Measurements from ENCODE around the gene CLCN7.
"Not testable (repeated sequence)": the region's sequence is repeated elsewhere in the genome, so short reads cannot be mapped to it uniquely, and the experiment has no call there.

Gene CLCN7

DNA sequence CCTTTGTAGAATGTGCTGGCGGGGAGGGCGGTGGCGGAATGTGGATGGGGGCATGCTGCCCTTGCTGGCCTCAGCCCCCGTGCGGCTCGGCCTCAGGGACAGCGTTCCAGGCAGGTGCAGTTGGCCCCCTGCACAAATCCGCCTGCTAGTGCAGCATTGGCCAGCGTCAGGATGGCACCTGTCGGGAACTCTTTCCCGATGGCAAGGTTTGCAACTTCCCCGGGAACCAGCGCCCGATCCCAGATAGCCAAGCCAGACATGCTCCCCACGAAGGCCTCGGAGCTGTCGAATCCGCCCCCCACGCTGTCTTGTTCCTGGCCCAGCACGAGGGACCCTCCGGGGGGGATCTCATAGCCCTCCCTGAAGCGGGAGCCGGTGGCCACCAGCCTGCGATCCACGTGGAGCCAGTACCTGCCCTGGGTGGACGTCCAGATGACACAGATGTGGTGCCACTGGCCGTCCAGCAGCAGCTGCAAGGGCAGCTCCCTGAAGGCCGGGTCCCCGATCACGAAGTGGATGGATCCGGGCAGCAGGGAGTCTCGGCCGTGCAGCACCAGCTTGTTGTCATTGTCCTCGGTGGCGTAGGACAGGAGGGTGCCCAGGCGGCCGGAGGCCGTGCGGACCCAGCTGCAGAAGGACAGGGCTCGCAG is 11.1 kb upstream of the CLCN7 start:
- no peak for DNase-seq

- no peak for DNase-seq
These were observed 7.3 kb upstream of the CLCN7 start for GRCh38 chr16:1481906-1482835.

GRCh38 chr16:1478937-1479336 is 4.1 kb upstream of the CLCN7 start:
- DNase-seq: not testable (repeated sequence)

- DNase-seq: no peak
These were observed 2.2 kb upstream of the CLCN7 start for GRCh38 chr16:1477033-1477432.

DNA sequence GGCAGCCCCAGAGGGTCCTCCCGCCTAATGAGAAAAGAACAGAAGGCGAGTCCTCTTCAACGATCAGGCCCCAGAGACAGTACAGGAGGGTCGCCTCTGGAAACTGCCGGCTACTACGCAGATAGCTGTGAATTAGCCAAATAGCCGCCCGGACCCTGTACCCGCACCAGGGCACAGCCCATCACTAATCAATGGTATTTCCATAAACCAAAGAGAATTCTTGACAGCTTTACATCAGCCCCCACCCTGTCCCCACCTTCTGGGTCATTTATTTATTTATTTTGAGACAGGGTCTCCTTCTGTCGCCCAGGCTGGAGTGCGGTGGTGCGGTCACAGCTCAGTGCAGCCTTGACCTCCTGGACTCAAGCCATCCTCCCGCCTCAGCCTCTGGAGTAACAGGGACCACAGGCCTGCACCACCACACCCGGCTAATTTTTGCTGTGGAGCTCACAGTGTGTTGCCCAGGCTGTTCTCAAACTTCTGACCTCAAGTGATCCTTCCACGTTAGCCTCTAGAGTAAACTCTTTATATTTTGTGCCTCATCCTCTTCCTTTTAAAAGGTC is 805 bp upstream of the CLCN7 start:
- no peak for DNase-seq

DNA sequence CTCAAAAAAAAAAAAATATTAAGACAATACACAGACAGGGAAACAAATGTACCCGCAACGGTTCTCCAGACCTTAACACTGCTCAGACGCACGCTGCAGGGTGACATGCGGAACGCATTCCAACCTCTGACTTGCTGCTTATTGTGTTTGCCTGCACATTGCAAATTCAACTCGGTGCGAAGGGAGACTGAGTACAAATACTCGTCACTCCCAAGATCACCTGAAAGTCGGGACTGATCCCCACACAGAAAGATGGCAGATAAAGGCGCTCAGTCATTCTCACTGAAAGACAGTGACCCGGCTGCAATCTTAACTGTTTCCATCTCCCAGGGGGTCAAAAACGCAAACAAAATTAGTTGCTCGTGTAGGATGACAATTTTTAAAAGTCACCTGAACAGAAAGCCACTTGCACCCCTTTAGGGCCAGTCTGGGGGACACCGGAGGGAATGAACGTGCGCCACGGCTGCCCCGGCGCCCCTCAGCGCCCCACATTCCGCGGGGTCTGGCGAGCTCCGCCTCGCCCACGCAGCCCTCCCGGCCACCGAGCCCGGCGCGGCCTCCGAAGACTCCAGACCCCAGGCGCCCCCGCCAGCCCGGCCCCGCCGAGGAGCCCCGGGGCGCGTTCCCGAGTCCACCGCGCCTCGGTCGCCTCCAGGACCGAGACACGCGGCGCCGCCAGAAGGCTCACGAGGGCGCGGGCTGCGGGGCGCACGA is 589 bp downstream of the CLCN7 start:
- DNase-seq: no peak

DNA sequence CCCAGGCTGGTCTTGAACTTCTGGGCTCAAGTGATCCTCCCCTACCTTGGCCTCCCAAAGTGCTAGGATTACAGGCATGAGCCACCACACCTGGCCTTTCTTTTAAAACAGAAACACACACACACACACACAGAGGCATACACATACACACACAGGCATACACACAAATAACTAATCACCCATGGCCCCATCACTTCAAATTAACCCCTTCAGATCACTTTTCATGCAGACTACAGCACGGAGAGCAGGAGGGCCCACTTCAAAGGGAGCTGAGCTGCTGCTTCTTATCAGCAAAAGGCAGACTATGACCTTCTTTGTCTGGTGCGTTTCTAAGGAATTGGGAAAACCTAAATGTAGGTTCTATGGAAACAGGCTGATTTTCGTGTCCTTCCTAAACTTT is 1.9 kb downstream of the CLCN7 start:
- no peak for DNase-seq

DNA sequence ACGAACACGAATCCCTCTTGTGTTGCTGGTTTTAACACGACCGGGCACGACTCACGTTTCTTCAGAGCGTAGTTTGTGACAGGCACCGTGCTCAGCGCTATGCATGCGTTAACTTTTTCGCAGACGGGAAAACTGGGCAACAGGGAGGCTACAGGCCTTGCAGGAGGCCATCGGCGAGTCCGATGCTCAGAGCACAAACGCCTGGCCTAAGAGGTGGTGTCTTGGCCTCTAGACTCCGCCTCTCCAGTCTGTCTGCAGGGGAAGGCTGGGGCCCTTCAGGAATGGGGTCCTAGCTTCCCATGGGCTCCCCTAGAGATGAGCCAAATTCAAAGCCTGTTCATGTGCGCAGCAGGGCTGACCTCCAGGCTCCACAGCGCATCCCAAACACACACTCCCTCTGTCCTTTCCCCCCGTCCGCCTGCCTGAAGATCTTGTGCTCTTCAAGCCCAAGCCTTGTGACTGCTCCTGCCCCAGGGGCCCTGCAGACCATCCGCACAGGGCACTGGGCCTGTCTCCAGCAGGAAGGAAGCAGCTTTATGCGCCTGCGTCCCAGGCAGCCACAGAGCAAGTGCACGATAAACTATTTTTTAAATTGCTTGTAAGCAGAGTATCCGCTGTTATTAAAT is 3.1 kb downstream of the CLCN7 start:
- DNase-seq: no peak

- no peak for DNase-seq
These were observed 4.2 kb downstream of the CLCN7 start for GRCh38 chr16:1470481-1471251.

GRCh38 chr16:1469693-1470201 is 5.1 kb downstream of the CLCN7 start:
- DNase-seq: peak; percentile 32

DNA sequence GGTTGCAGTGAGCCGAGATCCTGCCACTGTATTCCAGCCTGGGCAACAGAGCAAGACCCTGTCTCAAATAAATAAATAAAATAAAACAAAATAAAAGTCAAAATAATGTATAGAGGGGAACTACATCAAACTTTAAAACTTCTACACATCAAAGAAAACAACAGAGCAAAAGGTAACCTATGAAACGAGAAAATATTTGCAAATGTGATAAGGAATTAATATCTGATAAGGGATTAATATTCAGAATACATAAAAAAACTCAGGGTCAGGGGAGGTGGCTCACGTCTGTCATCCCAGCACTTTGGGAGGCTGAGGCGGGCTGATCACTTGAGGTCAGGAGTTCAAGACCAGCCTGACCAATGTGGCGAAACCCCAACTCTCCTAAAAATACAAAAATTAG is 5.7 kb downstream of the CLCN7 start:
- DNase-seq: not testable (repeated sequence)

- no peak for DNase-seq
These were observed 6.4 kb downstream of the CLCN7 start for GRCh38 chr16:1468426-1468810.

GRCh38 chr16:1466968-1467521 is 7.8 kb downstream of the CLCN7 start:
- DNase-seq: no peak

DNA sequence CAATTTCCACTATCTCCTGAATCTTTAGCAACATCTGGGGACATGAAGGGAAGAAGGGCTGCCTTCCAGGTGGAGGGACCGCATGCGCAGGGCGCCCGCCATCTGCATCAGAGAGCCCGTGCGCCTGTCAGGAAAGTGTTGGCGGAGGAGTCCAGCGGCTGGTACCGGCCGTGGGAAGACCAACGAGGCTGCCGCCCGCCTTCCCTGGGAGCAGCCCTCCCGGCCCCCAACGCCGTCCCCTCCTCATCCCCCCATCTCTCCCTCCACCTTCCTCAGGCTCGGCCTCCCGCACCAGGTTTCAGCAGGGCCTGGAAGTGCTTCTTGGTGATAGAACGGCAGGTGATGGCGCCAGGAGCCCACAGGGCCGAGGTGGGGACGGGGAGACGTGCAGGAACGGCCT is 8.8 kb downstream of the CLCN7 start:
- no peak for DNase-seq

DNA sequence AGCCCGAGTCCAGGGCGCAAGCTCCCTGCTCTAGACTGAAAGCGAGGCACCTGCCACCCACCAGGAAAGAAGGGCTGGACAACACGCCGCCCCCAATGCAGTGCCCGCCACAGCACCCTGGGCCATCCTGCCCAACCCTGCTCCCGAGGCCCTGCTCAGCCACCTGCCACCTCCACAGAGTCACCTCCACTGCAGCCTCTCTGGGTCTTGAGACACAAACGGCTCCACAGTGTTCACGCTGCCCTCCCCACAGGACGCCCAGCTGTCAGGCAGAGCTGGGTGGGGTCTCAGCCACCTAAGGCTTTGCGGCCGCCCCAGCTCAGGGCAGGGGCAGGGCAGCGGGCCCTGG is 9.3 kb downstream of the CLCN7 start:
- no peak for DNase-seq

DNA sequence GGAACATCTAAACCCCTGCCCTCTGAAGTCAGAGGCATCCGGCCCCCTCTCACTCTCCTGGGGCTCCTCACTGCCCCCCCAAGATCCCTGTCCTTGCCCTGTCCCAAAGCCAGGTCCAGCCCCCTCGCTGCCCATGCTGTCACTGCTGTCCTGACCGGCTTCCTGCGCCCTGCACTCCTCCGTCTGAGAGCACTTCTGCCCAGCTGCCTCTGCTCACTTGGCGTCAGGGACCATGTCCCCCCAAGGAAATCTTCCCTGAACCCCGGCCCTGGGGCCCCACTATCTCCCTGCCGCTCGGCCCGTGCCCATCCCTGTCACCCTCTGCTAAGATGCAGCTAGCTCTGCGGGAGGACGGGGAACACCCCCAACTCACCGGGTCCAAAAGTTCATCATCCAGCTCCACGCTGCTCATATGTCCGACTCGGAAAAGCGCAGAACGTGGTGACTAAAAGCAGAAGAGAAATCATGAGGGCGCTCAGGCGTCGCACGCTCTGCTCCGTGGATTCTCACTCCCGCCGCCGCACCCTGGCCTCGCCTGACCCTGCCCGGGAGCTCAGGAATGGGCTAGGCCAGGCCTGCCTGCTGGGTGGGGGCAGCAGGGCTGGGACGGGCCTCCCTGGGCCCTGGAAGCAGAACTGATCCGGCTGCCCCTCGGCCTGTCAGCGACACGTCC is 9.8 kb downstream of the CLCN7 start:
- no peak for DNase-seq

DNA sequence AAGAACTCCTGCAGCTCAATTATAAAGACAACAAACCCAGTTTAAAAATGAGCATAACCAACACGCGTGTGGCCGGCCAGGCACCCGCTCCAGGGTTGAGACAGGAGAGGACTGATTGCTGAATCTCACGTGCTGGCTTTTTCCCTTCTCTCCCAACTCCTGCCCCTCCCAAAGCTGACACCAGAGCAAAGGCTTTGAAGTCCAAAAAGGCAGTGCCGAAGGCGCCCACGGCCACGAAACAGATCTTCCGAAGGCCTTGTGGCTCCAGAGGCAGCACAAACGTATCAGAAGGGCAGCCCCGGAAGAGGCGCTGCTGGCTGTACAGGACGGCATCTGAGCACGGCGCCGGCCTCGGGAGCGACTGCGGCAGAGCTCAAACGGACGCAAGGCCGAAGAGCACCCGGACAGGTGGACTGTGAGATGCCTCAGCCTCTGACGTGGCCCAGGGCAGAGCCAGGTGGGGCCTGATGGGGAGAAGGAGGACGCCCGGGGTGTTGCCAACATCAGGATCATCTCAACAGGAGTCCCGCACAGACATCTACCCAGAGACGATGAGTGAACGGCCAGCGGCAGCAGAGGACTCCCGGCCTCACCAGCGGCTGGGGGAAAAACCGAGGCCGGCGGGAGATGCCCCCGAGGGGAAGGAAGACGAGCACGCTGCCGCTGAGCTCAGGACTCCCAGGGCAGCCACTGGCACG is 10.5 kb downstream of the CLCN7 start:
- DNase-seq: no peak

- no peak for DNase-seq
These were observed 13.7 kb downstream of the CLCN7 start for GRCh38 chr16:1461146-1461545.

DNA sequence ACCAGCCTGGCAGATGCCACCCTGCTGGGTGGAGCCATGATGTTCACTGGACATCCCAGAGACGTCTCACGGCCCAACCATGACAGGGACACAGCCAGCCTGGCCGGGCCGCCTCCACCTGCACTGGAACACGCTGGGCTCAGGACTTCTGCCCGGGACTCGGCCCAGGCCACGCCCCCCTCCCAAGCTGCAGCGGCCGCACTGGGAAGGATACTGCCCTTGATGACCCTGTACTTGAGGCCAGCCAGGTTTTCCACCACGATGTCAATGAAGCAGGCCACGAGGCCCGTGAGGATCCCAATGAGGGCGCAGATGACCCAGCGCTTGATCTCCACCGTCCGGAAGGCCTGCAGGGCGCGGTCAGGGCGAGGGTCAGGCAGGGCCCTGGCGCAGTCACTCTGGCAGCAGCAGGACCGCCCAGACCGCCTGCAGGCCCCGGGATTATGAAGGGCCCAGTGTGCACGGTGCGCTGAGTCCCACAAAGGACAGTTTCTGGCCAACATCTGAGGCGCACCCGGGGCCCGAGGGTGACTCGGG is 14.2 kb downstream of the CLCN7 start:
- DNase-seq: no peak

- DNase-seq: no peak
These were observed 14.9 kb downstream of the CLCN7 start for GRCh38 chr16:1459967-1460366.
